Fibroblast of lung (primary cell): ENCODE data around the gene HAGH. TPM values are rescaled to one million over a fixed set of nuclear protein-coding genes. Genes with fewer than 3 reads are reported as not detected.

Source experiments
- DNase-seq, 2 donors: peaks; one replicate each; pipeline versions ENCODE4 v3.0.0 to v3.0.0-alpha.2; 2010; ENCODE audit warnings: low read depth in 2 of 2
- H2AFZ ChIP-seq: 2 replicates; pipeline ENCODE4 v1.5.1; 2012; ENCODE audit warnings: low read length, control low read depth, inconsistent platforms
- H3K27ac ChIP-seq: 2 replicates; pipeline ENCODE4 v1.5.1; 2011; ENCODE audit warnings: low read length, control low read depth; ENCODE audit not compliant: insufficient read depth
- H3K27me3 ChIP-seq: 2 replicates; pipeline ENCODE4 v1.5.1; 2011; ENCODE audit warnings: mild to moderate bottlenecking, low read length; ENCODE audit not compliant: control insufficient read depth, insufficient read depth
- H3K36me3 ChIP-seq: 2 replicates; pipeline ENCODE4 v1.5.1; 2011; ENCODE audit warnings: low read length; ENCODE audit not compliant: control insufficient read depth, insufficient read depth
- H3K4me1 ChIP-seq: 2 replicates; pipeline ENCODE4 v1.5.1; 2011; ENCODE audit warnings: low read length; ENCODE audit not compliant: control insufficient read depth, insufficient read depth; ENCODE audit errors: extremely low read depth
- H3K4me2 ChIP-seq: 2 replicates; pipeline ENCODE4 v1.5.1; 2011; ENCODE audit warnings: low read length, control low read depth; ENCODE audit not compliant: insufficient read depth; ENCODE audit errors: extremely low read depth
- H3K4me3 ChIP-seq, 4 experiments: fragments of 200-600 bp in 1 of 4; sonication (generic) in 1 of 4; replicated peaks in 1 of 4; 2 replicates each; pipeline ENCODE4 v1.5.1; 2011 to 2016; ENCODE audit warnings: low read length in 4 of 4, low read depth in 3 of 4, mild to moderate bottlenecking in 3 of 4, control low read depth in 2 of 4, inconsistent platforms in 1 of 4, mixed read lengths in 1 of 4; ENCODE audit not compliant: insufficient read depth in 1 of 4; ENCODE audit errors: control extremely low read depth in 1 of 4
- H3K79me2 ChIP-seq: 2 replicates; pipeline ENCODE4 v1.5.1; 2012; ENCODE audit warnings: mild to moderate bottlenecking, low read length, inconsistent platforms; ENCODE audit not compliant: control insufficient read depth, insufficient read depth
- H3K9ac ChIP-seq: 2 replicates; pipeline ENCODE4 v1.5.1; 2011; ENCODE audit warnings: mild to moderate bottlenecking, low read length, control low read depth; ENCODE audit not compliant: insufficient read depth
- H3K9me3 ChIP-seq: 2 replicates; pipeline ENCODE4 v1.5.1; 2012; ENCODE audit warnings: low read depth, low read length; ENCODE audit not compliant: control insufficient read depth, insufficient read depth
- H4K20me1 ChIP-seq: 2 replicates; pipeline ENCODE4 v1.5.1; 2011; ENCODE audit warnings: low read length; ENCODE audit not compliant: control insufficient read depth, insufficient read depth; ENCODE audit errors: extremely low read depth
- EZH2 ChIP-seq: IDR thresholded peaks from 2 replicates; pipeline ENCODE4 v1.5.1; 2012; ENCODE audit warnings: low read length, control low read depth, mild to moderate bottlenecking; ENCODE audit errors: missing control alignments
- polyA plus RNA-seq, 2 donors: library from polyadenylated mRNA; depleted of rRNA in 1 of 2; stranded (reverse) in 1 of 2; unstranded in 1 of 2; fragments of >200 nt; gene quantifications; 2 replicates each; pipeline ENCODE4 v1.2.1, GENCODE V29; 2011 to 2012; ENCODE audit warnings: missing spikeins in 1 of 2
- total RNA-seq: library from RNA; depleted of rRNA; stranded (reverse); fragments of >200 nt; gene quantifications from 2 replicates; pipeline ENCODE4 v1.2.1, GENCODE V29; 2014
- TF ChIP-seq, protein P1 (sequence below), 2 donors: IDR thresholded peaks in 1 of 2; conservative IDR thresholded peaks in 1 of 2; 1 replicate in 1 of 2; 2 replicates in 1 of 2; pipeline ENCODE4 v1.5.1; 2011 to 2012; ENCODE audit warnings: low read length in 2 of 2, control low read depth in 1 of 2, inconsistent platforms in 1 of 2, low read depth in 1 of 2, mild to moderate bottlenecking in 1 of 2

Gene HAGH
- total and polyA plus RNA-seq, 2 donors (not counting 1 experiment from before 2014, with no cell fraction given) = 18.4 to 47.4 TPM

DNA sequence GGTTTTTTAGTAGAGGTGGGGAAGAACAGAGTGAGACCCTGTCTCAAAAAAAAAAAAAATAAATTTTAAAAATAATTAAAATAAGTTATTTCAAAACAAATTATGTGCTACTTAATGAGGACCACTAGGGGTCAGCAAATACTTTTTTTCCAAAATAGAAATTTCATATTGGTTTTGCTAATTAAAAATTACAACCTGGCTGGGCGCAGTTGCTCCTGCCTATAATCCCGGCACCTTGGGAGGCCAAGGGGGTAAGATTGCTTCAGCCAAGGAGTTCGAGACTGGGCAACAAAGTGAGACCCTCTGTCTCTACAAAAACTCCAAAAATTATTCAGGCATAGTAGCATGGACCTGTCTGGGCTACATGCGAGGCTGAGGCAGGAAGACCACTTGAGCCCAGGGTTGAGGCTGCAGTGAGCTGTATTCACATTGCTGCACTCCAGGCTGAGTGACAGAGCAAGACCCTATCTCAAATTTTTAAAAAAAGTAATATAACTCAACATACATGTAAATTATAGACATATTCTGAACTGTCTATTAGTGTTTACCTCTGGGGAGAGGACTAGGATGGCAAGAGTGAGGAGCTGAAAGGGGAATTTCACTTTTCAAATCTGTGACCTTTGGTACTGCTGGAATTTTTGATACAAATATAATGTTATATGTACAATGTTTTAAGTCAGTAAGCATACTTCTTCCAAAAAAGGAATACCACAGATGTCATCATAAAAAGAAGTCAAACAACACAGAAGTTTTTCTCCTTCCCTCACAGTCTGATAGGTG, 37.2 kb upstream of the HAGH start:
- H3K4me3 ChIP-seq = no peak overlapping the region
- no peak overlapping the region for H2AFZ ChIP-seq
- no peak overlapping the region for H3K9ac ChIP-seq
- H3K27ac ChIP-seq = no peak overlapping the region
- H3K4me1 ChIP-seq = no peaks in the 10 kb centered on the region
- no peak for TF ChIP-seq EZH2
- TF ChIP-seq, protein P1, sequence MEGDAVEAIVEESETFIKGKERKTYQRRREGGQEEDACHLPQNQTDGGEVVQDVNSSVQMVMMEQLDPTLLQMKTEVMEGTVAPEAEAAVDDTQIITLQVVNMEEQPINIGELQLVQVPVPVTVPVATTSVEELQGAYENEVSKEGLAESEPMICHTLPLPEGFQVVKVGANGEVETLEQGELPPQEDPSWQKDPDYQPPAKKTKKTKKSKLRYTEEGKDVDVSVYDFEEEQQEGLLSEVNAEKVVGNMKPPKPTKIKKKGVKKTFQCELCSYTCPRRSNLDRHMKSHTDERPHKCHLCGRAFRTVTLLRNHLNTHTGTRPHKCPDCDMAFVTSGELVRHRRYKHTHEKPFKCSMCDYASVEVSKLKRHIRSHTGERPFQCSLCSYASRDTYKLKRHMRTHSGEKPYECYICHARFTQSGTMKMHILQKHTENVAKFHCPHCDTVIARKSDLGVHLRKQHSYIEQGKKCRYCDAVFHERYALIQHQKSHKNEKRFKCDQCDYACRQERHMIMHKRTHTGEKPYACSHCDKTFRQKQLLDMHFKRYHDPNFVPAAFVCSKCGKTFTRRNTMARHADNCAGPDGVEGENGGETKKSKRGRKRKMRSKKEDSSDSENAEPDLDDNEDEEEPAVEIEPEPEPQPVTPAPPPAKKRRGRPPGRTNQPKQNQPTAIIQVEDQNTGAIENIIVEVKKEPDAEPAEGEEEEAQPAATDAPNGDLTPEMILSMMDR (conservative IDR thresholded peaks at IDR 0.05 in 1 of 2, IDR thresholded peaks at IDR 0.05 in 1 of 2; ENCODE audit: low read depth in 1 of 2, low read length in 2 of 2) = peak in 1 of 2 donors; percentile 55
- peaks cover 9% of the 10 kb centered on the region for H3K27me3 ChIP-seq
- no peaks in the 10 kb centered on the region for H3K36me3 ChIP-seq
- no peaks in the 10 kb centered on the region for H4K20me1 ChIP-seq
- H3K9me3 ChIP-seq = no peaks in the 10 kb centered on the region
- H3K4me2 ChIP-seq = no peak overlapping the region
- no peaks in the 10 kb centered on the region for H3K79me2 ChIP-seq
- DNase-seq = peak; percentile 33 to 68

DNA sequence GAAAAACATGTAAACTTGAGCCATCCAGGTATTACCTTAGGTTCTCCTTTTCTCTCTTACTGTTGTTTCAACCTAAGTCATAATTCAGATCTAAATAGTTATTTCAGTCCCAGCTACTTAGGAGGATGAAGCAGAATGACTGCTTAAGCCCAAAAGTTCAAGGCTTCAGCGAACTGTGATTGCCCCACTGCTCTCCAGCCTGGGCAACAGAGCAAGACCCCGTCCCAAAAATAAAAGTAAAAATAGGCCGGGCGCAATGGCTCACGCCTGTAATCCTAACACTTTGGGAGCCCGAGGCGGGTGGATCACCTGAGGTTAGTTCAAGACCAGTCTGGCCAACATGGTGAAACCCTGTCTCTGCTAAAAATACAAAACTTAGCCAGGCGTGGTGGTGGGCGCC, 35.8 kb upstream of the HAGH start:
- H3K9me3 ChIP-seq = no peaks in the 10 kb centered on the region
- no peak overlapping the region for H2AFZ ChIP-seq
- no peaks in the 10 kb centered on the region for H3K4me1 ChIP-seq
- H3K4me3 ChIP-seq = no peak overlapping the region
- H3K4me2 ChIP-seq = no peak overlapping the region
- no peaks in the 10 kb centered on the region for H3K79me2 ChIP-seq
- no peak overlapping the region for H3K9ac ChIP-seq
- no peaks in the 10 kb centered on the region for H4K20me1 ChIP-seq
- TF ChIP-seq, protein P1 (conservative IDR thresholded peaks at IDR 0.05 in 1 of 2, IDR thresholded peaks at IDR 0.05 in 1 of 2; ENCODE audit: low read depth in 1 of 2, low read length in 2 of 2) = no peak
- no peak for TF ChIP-seq EZH2
- H3K27ac ChIP-seq = no peak overlapping the region
- peaks cover 21% of the 10 kb centered on the region for H3K27me3 ChIP-seq
- DNase-seq = no peak
- H3K36me3 ChIP-seq = no peaks in the 10 kb centered on the region

DNA sequence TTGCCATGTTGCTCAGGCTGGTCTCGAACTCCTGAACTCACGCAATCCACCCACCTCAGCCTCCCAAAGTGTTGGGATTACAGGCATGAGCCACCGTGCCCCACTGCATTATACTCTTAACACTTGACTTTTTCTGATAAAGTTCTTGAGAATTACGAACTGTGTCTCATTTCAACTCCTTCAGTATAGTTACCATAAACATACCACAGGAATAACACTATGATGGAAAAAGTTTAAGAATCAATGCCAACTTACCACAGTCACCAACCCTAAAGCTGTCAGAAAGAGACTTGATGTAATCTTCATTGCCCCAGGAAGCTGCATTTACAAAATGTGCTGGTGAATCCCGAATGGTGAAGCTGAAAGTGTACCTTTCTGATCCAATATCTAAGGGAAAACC, 35.1 kb upstream of the HAGH start:
- Histone ChIP-seq H3K4me2 (no peak overlapping the region), H3K27ac (no peak overlapping the region), H3K4me3 (no peak overlapping the region), H3K27me3 (peaks cover 26% of the 10 kb centered on the region), H2AFZ (no peak overlapping the region), H3K36me3 (no peaks in the 10 kb centered on the region), H4K20me1 (no peaks in the 10 kb centered on the region), H3K9ac (no peak overlapping the region), H3K79me2 (no peaks in the 10 kb centered on the region), H3K4me1 (no peaks in the 10 kb centered on the region), H3K9me3 (no peaks in the 10 kb centered on the region)
- TF ChIP-seq EZH2 = no peak
- TF ChIP-seq, protein P1 (conservative IDR thresholded peaks at IDR 0.05 in 1 of 2, IDR thresholded peaks at IDR 0.05 in 1 of 2; ENCODE audit: low read depth in 1 of 2, low read length in 2 of 2) = no peak
- no peak for DNase-seq
